GM21390 (cell line): Measurements from ENCODE around the gene TRIM15.
"Not testable (repeated sequence)": the region's sequence is repeated elsewhere in the genome, so short reads cannot be mapped to it uniquely, and the experiment has no call there.

ENCODE experiments used
- ATAC-seq: cut with Tn5 transposase; IDR thresholded peaks from one replicate; pipeline ENCODE4 v1.9.1; 2021; ENCODE audit not compliant: unreplicated experiment

Gene TRIM15

DNA sequence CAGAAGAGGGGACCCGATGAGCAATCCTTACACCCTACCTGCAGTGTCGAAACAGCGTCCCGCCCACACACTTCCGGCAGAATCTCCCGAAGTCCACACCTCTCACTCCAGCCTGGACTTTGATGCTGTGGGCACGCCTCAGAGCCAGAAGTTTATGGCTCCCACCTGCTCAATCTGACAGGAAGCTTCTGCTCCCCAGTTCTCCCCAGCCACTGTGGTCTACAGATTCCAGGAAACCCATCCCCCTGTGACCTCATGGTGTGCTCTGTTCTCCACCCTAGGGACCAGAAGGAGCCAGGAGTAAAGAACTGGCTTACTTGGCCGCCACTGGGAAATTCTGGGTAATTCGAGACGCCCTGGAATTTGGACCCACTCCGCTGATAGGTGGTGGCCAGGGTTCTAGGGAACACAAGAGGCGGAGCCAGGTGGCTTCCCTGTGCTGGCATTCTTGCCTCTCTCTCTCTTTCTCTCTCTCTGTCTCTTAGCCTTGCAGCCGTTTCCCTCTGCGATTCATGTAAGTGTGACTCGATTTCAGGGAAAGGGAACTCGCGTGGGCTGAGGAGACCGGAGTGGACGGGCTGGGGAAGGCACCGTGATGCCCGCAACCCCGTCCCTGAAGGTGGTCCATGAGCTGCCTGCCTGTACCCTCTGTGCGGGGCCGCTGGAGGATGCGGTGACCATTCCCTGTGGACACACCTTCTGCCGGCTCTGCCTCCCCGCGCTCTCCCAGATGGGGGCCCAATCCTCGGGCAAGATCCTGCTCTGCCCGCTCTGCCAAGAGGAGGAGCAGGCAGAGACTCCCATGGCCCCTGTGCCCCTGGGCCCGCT lies at the start of gene TRIM15:
TSS of gene TRIM15 (plus strand) at position 457 of the 828 bp plus-strand sequence. CDS start at position 596, 139 bp downstream.
- no peak for ATAC-seq

- ATAC-seq, result no peak
These were observed 49.5 kb upstream of the TRIM15 start for GRCh38 chr6:30113841-30114240.

GRCh38 chr6:30116724-30117123 lies 46.6 kb upstream of the TRIM15 start:
- no peak for ATAC-seq

DNA sequence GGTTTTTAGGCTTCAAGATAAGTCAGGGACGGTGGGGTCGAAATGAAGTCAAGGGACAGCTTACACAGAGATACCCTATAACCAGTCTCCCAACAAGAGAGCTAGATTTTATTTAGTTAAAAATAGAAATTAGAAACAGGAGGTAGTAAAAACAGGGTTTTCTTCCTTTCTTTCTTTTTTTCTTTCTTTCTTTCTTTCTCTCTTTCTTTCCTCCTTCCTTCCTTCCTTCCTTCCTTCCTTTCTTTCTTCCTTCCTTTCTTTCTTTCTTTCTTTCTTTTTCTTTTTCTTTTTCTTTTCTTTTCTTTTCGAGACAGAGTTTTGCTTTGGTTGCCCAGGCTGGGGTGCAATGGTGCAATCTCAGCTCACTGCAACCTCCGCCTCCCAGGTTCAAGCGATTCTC lies 44.7 kb upstream of the TRIM15 start:
- not testable (repeated sequence) for ATAC-seq

GRCh38 chr6:30121446-30122366 lies 41.6 kb upstream of the TRIM15 start:
- ATAC-seq, result no peak

- ATAC-seq, result no peak
These were observed 40.8 kb upstream of the TRIM15 start for GRCh38 chr6:30122515-30122914.

- ATAC-seq, result no peak
These were observed 35.9 kb upstream of the TRIM15 start for GRCh38 chr6:30127238-30128093.

GRCh38 chr6:30129265-30130178 lies 33.8 kb upstream of the TRIM15 start:
- ATAC-seq, result no peak

DNA sequence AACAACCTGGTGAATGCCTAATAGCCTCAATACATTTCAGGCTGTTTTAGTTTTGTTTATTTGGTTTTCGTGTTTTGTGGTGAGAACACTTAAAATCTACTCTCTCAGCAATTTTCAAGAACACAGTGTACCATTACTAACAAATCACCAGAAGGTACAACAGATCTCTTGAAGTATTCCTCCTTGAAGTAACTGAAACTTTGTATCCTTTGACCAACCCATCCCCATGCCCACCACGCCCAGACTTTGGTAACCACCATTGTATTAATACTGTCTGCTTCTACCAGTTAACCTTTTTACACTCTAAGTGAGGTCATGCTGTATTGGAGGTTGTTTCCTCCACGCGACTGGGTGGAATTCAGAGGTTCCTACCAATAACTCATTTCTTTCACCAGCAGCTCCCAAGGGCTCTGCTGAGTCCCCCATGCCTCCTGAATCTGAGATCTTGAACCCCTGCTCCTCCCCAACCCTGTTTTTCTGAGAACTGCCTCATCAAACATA lies 33.1 kb upstream of the TRIM15 start:
- ATAC-seq, result no peak

DNA sequence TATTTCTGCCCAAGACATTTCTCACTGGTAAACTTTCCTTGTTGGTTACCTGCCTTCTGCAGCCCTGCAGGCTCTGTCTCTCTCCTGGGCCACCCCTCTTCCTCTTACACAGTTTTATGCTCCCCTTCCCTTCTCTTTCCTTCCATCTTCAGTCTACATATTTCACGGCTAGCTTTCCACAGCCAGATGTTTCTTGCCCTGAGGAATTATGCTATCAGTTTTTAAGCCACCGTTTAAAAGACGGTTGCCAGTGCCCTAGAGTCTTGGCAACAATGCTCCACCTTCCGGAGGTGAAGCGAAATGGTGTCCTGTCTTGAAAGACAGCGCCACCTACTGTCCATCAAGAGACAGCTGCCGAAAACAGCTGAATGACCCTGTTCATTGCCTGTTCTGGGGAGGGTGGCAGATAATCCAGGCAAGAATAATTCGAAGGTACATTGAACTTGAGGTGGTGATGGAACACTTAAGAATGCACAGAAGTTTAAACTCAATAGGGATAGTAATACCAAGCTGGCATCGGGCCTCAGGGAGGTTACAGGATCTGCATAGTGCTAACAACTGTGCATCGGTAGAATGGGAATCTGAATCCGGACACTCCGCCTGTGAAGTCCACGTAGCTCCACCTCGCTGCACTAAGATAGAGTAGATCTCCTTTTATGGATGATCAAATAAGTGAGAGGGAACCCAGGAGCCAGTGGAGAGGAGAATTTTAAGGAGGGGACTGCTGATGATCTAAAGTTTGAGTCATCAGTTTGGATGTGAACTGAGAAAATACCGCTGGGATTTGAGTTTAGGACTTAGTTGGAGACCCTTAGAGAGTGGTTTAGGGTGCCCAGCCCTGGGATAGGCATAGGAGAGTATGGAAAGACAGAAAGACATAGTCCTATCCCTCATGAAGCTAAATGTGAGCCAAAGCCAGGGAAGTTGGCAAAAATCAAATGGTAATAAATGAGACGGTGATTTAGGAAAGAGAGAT lies 32.2 kb upstream of the TRIM15 start:
- ATAC-seq, result no peak

GRCh38 chr6:30131947-30132497 lies 31.3 kb upstream of the TRIM15 start:
- no peak for ATAC-seq

DNA sequence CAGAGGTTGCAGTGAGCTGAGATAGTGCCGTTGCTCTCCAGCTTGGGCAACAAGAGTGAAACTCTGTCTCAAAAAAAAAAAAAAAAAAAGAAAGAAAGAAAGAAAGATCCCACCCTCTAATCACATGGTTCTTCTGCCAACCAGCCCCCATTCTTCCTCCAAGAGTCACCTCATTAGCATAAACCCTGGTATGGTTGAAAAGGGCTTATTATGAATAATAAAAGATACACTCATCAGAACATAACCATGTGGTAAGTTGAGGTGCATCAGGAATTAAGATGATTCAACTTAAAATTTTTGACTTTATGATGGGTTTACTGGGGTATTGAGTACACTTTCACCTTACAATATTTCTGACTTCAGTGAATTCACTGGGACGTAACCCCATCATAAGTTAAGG lies 28.2 kb upstream of the TRIM15 start:
- ATAC-seq, result no peak

DNA sequence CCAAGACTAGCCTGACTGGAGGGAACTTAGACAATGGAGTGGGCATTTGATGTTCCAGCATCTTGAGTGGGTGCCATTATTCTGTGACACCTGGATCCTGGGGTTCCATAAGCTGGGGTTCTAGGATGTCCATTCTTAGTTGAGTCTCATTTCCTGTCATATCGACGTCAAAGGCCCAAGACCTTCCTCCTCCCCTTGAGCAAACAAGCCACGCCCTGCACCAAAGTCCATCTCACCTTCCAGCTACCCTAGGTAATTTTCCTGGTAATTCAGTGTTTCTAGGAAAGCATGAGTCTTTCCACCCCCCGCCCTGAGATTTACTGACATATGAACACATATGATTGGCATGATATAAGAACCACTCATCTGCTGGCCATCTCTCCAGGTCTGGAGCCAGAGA lies 27.6 kb upstream of the TRIM15 start, which contains the start of gene TRIM40:
TSS of gene TRIM40 (plus strand) at position 384 of the 400 bp plus-strand sequence. CDS start 897 bp downstream, outside the sequence.
- ATAC-seq, result no peak

DNA sequence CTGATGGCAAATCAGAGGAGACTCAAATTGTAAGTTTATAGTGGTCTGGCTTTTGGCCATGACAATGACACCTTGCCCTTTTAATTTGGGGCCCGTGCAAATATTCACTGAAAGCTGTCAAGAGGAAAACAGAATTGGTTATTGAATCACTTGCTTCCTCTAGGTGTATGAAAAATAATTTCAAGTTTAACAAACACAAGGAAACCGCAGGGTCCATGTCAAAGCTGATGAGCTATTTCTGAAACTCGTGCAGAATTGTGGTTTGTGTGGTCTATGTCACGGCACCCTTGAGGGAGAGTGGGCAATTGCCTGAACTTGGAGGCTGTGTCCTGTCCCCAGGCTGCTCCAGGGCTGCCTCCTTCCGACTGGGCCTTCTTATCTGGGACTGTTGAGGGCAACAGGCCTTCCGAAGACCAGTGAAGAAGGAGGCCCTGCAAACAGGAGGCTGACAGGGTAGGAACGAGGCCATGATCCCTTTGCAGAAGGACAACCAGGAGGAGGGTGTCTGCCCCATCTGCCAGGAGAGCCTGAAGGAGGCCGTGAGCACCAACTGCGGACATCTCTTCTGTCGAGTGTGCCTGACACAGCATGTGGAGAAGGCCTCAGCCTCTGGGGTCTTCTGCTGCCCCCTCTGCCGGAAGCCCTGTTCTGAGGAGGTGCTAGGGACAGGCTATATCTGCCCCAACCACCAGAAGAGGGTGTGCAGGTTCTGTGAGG lies 26.6 kb upstream of the TRIM15 start:
- ATAC-seq, result no peak

DNA sequence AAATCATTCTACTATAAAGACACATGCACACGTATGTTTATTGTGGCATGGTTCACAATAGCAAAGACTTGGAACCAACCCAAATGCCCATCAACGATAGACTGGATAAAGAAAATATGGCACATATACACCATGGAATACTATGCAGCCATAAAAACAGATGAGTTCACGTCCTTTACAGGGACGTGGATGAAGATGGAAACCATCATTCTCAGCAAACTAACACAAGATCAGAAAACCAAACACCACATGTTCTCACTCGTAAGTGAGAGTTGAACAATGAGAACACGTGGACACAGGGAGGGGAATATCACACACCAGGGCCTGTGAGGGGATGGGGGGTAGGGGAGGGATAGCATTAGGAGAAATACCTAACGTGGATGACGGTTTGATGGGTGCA lies 23.1 kb upstream of the TRIM15 start:
- not testable (repeated sequence) for ATAC-seq

DNA sequence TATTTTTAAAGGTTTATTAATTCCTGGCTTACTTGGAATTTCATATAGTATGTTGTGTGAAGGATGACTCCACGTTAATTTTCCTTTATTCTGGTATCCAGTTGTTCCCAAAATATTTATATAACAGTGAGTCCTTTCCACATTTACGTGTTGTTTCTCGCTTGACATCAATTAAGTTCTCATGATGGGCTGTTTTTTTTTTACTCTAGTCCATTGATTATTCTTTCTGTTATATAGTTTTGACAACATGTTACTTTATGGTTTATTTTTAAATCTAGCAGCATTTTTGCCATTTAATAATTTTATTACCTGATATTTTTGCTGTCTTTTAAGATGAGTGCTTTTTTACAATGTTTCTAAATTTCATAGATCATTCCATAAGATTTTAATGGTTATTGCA lies 20.7 kb upstream of the TRIM15 start:
- no peak for ATAC-seq

GRCh38 chr6:30143780-30144179 lies 19.6 kb upstream of the TRIM15 start:
- ATAC-seq, result no peak
